HG03135 (cell line): ENCODE measurements around the gene CD82.
A peak's percentile ranks its signal among the peaks of the same experiment; 100 is the strongest.
"Not testable (repeated sequence)": the region's sequence is repeated elsewhere in the genome, so short reads cannot be mapped to it uniquely, and the experiment has no call there.

Experiments
- ATAC-seq: cut with Tn5 transposase; IDR thresholded peaks from one replicate; pipeline ENCODE4 v1.9.1; 2021; ENCODE audit warnings: mild to moderate bottlenecking, moderate library complexity; ENCODE audit not compliant: unreplicated experiment

Gene CD82

DNA sequence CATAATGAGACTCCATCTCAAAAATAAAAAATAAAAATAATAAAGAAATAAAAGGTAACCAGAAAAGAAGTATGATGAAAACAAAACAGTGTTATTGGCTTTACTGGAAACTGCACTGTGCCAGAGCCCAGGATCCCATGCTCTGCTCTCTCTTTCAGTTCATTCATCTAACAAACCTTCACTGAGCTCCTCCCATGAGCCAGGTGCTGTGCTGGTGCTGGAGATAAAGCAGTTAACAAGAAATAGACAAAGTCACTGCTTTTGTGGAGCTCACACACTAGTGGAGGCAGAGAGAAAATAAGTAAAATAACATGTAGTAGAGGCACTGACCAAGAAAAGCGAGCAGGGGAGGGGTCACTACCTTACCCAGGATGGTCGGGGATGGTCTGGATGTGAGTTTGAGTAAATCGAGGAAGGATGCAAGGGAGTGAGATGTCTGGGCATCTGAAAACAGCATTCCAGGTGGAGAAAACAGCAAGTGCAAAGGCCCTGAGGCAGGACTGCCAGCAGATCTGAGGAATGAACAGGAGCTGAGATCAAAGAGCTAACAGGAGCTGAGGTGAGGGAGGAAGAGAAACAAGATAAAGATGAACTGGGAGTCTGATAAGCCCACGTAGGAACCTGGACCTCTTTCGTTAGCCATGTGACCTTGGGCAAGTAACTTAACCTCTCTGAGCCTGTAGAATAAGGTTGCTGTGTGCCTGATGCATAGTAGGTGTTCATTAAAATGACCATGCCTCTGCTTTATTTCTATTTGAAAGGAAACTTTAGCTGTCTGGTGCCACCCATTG is 31.3 kb upstream of the CD82 start:
- no peak for ATAC-seq

DNA sequence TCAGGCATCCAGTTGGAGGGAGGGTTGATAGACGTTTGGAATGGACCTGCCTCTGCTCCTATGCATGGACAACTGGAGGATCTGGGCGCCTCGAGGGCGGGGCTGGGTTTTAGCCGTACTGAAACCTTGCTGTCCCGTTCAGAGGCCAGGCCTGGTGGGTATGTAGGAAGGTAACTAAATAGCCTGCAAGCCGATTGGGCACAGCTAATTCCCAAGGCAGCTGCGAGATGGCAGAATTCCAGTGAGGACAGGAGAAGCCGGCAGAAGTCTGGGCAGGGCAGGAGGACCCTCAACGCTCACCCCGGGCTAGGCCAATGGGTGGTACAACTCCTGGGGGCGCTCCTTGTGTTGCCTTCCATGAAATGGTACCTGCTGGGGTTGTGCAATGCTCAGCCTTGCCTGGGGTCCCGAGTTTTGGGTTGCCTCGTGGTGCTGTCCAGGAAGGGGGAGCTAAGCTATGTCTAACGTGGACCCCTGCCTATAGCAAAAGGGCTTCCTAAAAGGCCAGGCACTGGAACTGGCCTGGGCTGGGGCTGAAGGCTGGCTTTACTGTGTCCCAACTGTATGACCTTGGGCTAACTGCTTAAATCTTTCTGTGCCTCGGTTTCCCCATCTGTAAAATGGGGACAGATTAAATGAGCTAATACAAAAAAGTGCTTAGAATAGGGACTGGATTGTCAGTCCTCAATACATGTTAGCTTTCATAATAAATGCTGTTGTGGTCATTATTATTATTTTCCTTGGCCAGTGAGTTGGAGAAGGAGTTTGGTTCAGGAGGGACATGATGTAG is 30.1 kb upstream of the CD82 start:
- no peak for ATAC-seq

DNA sequence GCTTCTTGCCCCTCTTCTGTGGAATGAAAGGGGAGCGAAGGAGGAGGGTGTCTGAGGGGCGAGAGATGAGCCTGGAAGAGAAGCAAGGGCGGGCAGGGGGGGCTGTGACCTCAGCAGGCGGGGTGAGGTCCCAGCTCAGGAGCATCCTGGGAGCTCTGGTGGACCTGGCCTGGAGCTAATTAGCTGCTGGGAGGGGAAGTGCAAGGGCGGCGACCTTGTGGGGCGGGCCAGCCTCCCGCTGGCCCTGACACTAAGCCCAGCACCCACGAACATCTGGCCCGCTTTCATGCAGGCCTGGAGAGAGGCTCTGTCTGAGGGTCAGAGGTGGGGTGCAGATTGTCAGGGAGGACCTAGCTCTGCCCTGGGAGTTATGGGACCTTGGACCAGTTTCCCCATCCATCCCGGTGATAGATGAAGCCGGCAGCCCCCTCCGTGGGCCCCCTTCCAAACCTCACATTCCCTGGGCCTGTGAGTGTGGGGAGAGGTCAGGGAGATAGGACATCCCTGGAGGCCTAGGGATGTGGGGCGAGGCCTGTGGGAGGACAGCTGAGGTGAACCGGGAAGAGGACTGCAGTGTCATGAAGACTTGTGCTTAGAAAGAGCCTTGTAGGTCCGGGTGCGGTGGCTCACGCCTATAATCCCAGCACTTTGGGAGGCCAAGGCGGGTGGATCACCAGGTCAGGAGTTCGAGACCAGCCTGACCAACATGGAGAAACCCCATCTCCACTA is 28.5 kb upstream of the CD82 start:
- ATAC-seq: no peak

DNA sequence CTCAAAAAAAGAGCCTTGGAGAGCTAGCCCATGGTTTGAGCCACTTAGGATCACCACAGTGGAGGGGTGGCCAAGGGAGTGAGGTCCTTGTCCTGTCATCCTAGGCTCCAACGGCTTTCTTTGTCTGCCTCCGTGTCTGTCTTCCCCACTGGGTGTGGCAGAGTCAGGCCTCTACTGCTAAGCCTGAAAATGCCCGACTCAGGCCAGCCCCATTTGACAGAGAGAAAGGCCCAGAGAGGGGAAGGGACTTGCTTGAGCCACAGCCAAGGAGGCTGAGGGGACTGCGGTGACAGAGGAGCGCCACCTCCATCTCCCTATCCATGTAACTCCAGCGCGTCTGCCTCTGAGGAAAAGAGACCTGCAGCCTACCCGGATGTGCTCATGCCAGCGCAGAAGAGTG is 27.8 kb upstream of the CD82 start:
- no peak for ATAC-seq

DNA sequence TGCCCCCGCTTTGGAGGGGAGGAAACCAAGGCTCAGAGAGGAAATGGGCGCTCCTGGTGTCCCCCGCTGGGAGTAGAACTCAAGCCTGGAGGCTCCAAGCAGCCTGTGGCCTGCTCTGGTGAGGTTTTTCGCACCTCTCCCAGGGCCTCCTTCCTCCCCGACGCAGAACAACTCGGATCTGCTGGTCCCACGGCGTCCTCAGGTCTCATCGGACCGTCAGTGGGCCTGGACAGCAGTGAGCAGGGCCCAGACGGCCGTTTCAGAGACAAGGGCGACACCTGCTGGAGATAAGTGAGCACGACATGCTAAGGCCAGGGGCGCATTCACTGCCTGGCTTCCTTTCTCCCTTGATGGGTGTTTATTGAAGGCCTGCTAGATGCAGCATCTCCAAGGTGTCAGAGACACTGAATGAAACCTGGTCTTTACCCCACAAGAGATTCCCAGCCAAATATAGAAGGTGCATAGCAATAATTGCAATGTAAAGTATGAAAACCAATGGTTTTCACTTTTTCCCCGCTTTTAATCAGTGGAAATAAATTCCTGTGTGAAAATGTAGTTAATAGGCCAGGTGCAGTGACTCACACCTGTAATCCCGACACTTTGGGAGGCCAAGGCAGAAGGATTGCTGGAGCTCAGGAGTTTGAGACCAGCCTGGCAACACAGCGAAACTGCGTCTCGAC is 26.9 kb upstream of the CD82 start:
- ATAC-seq: peak; percentile 91

DNA sequence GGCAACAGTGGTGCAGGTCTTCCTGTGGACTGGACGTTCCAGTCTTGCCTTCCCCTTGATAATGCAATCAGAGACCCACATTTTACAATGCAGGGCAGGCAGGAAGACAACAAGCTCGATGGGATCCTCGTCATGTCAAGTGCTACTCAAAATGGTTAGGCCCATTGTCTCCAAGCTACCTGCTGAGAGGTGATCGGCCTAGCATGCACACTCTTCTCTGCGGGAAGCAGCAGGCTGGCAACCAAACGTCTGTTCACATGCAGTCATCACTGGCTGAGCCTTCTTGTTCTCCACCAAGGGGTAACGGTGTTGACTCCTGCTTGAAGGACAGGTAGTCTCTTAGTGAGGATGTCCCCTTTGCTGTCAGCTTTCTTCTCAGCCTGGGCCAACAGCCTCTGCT is 25.5 kb upstream of the CD82 start:
- ATAC-seq: no peak

DNA sequence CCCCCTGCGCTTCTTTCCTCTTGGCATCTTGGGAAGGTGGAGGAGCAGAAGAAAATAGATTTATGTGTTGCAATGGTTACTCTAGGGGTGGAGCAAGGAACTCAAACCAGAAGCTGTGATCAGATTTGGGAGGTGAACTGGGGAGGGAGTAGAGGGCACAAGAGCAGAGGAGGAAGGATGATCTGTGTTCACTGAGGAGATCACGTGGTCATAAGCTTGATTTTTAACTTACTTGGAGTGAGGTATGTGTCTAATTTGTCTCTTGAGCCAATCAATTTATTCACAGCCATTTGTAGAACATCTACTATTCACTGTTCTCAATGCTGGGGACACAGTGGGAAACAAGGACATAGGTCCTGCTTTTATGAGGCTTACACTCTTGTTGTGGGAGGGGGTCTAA is 24.8 kb upstream of the CD82 start:
- no peak for ATAC-seq

DNA sequence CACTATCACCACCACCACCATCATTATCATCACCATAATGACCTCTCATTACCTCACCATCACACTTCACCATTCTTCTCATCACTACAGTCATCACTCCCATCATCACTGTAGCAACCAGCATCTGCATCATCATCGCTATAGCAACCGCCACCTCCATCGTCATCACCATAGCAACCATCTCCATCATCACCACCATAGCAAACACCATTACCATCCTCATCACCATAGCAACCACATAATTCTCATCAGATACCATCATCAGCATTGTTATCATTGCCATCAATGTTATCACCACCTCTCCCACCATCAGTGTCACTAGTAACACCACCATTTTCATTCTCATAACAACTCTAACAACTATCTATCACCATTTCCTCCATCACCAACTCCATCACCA is 23.1 kb upstream of the CD82 start:
- ATAC-seq: no peak

DNA sequence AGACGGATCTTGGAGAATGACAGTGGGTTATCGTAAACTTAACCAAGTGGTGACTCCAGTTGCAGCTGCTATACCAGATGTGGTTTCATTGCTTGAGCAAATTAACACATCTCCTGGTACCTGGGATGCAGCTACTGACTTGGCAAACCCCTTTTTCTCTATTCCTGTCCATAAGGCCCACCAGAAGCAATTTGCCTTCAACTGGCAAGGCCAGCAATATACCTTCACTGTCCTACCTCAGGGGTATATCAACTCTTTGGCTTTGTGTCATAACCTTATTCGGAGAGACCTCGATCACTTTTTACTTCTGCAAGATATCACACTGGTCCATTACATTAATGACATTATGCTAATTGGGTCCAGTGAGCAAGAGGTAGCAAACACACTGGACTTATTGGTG is 18.5 kb upstream of the CD82 start:
- not testable (repeated sequence) for ATAC-seq

DNA sequence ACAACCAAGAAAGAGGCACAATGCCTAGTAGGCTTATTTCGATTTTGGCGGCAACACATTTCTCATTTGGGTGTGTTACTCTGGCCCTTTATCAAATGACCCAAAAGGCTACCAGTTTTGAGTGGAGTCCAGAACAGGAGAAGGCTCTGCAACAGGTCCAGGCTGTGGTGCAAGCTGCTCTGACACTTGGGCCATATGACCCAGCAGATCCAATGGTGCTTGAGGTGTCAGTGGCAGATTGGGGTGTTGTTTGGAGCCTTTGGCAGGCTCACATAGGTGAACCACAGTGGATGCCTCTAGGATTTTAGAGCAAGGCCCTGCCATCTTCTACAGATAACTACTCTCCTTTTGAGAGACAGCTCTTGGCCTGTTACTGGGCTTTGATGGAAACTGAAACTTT is 17.9 kb upstream of the CD82 start:
- ATAC-seq: not testable (repeated sequence)

DNA sequence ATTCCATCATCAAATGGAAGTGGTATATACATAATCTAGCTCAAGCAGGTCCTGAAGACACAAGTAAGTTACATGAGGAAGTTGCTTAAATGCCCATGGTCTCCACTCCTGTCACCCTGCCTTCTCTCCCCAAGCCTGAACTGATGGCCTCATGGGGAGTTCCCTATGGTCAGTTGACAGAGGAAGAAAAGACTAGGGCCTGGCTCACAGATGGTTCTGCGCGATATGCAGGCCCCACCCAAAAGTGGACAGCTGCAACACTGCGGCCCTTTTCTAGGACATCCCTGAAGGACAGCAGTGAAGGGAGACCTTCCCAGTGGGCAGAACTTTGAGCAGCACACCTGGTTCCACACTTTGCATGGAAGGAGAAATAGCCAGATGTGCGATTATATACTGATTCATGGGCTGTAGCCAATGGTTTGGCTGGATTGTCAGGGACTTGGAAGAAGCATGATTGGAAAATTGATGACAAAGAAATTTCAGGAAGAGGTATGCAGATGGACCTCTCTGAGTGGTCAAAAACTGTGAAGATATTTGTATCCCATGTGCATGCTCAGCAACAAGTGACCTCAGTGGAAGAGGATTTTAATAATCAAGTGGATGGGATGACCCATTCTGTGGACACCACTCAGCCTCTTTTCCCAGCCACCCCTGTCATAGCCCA is 17.3 kb upstream of the CD82 start:
- ATAC-seq: no peak

DNA sequence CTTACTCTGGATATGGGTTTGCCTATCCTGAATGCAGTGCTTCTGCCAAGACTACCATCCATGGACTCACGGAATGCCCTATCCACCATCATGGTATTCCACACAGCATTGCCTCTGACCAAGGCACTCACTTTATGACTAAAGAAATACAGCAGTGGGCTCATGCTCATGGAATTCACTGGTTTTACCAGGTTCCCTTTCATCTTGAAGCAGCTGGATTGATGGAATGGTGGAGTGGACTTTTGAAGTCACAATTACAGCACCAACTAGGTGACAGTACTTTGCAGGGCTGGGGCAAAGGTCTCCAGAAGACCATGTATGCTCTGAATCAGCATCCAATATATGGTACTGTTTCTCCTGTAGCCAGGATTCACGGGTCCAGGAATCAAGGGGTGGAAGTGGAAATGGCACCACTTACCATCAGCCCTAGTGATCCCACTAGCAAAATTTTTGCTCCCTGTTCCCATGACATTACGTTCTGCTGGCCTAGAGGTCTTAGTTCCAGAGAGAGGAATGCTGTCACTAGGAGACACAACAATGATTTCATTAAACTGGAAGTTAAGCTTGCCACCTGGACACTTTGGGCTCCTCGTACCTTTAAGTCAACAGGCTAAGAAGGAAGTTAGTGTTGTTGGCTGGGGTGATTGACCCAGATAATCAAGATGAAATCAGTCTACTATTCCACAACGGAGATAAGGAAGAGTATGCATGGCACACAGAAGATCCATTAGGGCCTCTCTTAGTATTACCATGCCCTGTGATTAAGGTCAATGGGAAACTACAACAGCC is 16.3 kb upstream of the CD82 start:
- ATAC-seq: not testable (repeated sequence)

DNA sequence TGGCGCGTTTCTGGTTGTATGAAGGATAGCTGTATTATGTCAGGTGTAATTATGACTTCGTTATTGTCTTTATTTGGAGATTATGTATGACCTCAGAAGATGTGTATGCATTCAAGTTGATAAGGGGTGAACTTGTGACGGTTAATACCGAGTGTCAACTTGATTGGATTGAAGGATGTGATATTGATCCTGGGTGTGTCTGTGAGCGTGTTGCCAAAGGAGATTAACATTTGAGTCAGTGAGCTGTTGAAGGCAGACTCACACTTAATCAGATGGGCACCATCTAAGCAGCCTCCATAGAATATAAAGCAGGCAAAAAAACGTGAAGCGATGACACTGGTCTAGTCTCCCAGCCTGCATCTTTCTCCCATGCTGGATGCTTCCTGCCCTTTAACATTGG is 15.3 kb upstream of the CD82 start:
- ATAC-seq: no peak

DNA sequence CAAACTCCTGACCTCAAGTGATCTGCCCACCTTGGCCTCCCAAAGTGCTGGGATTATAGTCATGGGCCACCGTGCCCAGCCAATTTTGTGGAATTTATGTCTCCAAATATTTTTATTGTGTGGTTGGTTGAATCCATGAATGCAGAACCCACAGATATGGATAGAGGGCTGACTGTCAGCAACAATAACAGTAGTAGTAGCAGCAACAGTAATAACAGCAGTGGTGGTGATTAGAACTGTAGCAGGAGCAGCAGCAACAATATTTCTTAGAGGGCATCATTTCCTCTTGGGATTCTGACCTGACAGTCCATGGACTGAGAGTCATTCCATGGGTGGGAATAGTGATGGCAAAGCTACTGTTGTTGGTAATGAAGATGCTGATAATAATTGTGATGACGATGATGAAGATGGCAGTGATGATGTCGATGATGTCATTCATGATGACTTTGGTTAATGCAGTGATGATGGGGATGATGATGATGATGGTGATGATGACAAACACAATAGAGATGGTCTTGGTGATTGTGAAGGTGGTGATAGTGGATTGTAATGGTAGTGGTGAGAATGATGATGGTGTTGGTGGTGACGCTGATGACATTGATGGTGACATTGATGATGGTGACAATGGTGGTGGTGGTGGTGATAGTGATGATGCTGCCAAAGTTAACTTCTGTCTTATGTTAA is 13.9 kb upstream of the CD82 start:
- ATAC-seq: no peak

DNA sequence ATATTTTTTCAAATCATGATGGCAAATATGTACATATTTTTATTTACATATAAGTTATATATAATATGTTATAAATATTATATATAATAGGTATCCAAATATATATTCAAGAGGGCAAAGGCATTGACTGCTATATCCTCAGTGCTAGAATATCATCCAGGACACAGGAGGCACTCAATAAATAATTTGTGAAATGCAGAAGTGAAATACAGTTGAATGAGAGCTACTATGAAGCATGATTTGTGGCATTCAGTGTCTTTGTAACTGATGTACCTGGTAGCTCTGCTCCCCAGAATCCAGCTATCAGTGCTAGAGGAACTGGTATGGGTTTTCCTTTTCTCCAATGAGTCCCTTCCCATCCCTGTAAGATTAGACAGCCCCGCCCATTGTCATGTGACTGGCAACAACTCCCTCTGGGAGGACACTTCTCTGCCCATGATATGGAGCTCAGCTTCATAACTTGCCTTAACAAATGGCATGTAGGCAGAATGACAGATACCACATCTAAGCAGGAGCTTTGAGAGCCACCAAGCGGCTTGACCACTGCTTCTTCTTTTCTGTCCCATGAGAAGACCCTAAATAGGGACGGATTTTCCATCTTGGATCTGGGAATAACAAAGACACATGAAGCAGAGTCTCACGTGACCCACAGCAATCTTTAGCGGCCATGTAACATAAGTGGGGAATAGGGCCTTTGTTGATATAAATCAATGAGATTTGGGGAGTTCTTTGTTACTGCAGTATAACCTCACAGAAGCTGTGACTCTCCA is 10.2 kb upstream of the CD82 start:
- ATAC-seq: no peak

DNA sequence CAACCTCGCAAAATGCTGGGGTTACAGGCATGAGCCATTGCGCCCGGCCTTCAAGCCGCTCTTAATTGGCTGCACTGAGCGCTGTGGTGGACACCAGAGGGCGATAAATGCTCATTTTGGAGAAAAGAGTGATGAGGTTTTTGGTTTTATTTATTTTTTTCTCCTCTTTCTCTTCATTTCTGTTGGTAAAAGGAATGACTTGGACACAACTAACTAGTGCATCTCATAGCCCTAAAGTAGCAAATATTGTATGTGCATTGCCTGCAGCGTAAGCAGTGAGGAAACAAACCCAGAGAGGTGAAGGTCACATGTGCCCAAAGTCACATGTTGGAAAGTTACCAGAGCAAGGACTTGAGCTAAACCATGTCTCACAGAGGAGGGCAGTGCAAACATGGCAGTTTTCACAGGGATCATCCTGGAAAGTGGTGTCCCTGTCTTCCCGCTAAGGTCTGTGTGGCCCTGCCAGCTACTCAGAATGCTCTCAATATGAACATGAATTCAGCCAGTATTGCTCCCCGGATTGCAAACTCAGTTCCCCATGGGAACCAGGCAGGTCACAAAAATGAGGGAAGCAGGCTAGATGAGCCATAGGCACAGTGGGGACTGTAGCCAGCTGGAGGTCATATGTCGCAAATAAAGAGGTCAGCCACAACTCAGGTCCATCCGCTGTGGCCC is 8.6 kb upstream of the CD82 start:
- ATAC-seq: no peak

DNA sequence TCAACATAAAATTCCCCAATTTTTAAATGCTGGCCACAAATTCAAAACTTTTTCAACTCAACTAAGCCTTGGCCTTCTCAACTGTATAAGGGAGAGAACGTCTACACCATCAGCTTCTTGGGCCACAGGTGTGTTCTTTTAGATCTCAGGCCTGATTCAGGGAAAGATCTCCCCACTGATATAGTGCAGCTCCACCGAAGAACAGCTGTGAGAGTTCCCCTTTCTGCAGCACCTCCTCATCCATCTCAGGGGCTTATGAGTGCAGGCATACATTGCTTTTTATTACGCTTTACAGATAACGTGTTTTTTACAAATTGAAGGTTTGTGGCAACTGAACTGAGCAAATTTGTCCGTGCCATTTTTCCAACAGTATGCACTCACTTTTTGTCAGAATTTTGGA is 8.0 kb upstream of the CD82 start:
- no peak for ATAC-seq
